ENCODE data around the gene COL24A1.

Gene COL24A1

DNA sequence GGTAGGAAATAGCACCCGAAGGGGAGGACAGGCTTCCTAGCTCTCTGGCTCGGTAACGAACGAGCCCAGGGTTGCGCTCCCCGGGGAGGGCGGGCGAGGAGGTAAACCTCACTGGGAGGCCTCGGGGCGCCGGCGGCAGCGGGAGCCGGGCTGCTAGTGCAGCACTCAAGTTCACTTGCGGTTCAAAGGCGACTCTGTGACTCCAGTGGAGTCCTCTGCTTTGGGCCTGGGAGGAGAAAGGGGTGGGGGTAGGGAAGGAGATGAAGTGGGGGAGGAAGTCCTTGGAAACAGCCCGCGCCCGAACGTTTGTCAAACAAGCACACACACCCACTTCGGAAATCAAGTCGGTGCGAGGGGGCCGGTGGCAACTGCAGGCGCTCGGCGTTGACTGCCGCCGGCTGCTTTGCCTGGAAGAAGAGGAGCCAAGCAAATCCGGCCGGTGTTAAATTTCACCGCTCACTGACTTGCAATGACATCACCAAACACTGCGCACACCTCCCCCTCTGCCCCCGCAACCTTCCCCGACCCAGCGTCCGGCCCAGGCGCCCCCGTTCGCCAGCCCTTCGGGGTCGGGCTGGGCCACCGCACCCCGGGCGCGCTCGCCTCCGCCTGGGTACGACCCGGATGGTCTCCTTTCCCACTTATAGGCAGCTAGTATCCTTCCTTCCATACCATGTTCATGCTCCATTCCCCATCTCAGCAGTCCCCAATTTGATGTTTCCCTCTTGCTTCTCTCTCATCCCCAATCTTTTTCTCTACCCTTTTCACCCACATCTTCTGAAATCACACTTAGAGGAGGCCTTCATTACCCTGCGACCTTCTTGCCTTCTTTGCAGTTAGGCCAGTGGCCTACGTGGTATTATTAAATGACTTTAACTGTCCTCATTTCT is at the start of gene COL24A1:
COL24A1 (minus strand) TSS at position 207 of the 890 bp plus-strand sequence. CDS start 376 bp downstream, outside the sequence.
- DNase-seq = no peak

DNA sequence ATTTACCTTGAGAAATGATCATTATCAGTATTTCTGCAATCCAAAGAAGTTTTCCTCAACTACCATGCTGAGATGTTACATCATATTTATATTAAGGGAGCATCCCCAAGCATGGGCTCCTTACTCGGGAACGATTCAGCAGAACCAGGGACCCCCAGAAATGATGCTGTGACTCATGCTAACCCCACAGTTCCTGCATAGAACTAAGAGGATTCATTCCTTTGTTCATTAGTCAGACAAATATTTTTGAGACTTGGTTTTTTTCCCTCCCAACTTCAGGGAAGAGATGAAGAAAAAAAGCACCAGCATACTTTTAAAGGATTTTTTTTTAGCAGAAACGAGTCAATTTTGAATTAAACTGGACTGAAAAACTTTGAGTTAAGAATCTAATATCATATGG is 49.2 kb upstream of the COL24A1 start:
- no peak for DNase-seq

DNA sequence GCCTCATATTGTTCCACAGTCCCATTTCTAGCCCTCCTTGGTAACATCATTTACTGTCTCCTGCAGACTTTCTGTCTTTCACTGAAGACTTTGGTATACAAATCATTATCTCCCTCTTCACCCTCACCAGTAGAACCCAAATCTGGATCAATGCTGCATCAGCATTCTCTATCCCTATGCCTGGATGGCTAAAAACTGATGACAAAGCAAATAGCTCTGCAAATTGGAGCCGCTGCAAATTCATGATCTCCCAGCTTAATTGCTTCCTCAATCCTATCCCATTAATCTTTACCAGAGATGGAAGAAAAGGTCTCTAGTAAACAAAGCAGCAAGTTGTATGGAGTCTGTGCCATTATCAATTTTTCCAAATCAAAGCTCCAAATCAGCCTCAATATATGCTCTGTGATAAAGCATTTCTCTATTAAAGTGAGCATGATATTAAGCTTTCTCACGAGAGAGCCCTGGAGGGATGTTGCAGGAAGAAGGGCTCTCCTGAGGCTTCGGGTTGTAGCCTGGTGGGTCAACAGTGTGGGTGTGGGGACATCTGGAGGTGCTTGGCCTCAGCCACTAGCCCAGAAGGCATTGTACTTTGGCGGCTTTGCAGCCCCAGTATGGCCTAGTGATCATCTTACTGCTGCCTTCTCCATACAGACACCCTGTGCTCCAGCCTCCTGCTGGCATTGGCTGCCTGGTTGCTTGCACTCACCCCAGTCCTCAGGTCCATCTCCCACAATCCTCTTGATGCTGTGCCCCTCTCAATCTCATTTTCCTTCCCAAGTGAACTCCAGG is 46.2 kb upstream of the COL24A1 start:
- DNase-seq = no peak

DNA sequence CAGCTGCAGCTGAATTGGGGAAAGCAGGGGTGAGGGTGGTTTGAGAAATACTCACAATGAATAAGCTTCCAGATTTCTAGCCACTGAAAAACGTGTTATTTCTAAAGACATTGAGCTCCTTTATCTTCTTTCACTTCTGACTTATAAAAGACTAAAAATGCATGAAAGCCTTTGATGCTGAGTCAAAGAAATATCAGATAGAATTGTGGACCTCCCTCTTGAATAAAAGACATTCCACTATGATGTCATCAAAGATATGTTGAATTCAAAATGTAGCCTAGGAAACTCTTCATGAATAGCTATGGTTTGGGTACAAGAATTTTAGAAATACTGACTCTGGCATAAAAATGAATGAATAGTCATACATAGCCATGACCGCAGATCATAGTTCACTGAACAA is 44.7 kb upstream of the COL24A1 start:
- no peak for DNase-seq

DNA sequence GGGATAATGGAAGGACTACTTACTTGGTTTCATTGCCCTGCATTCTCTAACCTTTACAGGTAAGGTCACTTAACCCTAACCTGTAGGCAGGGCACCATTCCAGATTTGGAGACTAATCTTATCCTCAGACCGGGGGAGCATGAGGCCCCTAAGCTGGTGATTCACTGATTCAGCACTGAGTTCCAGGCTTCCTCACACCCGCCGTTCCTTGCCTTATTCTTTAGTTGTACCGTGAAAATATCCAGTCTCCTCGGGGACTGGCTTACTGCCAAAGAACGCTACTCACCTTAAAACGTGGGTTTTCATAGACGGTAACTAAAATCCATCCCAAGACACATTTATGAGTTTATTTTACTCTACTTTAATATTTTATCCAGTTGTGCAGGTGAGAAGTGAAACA is 44.3 kb upstream of the COL24A1 start:
- no peak for DNase-seq

DNA sequence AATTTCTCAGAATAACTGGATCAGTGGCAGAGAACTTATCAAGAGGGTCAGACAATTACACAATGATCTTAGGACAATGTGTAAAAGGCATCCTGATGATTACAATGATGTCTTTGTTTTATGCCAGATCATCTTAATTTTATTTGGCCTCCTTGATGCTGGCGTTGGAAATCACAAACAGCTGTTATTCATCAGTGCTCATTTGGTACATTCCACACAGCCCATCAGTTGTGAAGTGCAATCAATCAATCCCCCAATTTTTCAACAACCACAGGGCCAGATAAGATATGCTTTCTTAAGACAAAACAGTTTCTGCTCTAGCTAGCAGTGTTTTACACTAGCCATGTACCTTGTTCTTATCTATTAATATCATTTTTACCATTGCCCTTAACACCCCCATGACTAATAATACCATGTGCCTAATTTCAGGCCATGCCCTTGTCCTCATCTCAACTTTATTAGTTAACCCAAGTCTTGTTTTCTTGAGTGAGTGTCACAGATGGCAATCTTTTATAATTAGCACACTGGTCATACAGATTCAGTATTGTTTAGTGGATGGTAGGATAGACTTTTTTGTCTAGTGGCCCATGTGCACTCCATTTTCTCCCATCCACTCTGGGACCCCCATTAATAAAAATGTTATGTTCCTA is 40.8 kb upstream of the COL24A1 start:
- no peak for DNase-seq

DNA sequence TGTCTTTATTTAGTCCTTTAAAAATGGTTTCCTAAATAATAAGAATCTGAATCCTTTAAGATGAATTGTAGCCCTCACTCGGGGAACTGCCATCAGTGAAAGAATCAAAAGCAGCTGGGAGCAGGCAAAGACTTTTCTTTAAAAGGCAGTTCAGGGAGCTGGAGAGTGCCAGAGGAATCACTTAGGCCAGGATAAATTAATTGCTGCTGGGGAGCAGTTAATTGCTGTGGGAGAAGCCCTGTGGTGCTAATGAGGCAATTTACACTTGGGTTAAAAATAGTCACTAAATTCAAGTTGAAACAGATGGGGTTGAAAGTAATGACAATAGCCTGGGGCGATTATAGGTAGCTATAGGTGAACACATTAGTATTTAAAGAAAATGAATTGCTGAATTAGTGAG is 38.7 kb upstream of the COL24A1 start:
- no peak for DNase-seq

DNA sequence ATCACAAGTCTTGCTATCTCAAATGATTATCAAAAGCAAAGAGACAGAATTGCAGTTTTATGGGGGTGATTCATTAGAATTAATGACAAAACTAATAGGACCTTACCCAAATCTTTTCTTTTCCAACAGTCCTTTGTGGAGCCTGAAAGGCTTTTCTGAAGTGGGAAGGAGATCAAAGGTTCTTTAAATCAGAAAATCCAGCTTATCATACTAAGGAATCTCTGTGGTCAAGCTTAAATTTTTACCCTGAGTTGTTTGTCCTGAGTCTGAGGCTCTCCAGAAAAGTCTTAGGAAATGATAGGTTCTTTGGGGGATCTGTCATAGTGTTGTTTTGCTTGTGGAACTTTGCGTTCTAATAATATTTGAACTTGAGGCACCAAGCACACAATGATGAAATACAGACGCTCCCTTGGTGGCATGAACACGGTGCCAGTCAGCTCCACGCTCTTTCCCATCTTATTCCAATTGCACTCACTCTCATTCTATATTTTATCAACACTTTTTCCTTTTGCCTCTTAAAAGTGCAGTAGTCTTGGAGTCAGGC is 38.0 kb upstream of the COL24A1 start:
- no peak for DNase-seq

DNA sequence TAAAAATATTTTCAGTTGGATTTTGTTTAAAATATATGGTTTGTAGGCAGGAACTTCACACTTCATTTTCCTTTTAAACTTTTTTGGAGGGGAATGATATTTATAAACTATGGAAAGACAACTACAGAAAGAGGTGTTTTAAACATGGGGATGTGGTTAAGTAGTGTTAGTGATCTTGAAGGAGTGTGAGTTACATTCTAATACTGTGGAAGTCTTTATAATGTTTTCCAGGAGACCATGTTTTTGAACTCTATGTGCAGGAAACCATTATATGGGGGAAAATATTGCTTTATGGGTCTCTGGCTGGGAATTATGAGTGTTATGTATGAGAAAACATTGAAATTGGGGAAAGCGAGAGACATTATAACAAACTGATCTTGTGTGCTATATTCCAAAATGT is 35.8 kb upstream of the COL24A1 start:
- no peak for DNase-seq

DNA sequence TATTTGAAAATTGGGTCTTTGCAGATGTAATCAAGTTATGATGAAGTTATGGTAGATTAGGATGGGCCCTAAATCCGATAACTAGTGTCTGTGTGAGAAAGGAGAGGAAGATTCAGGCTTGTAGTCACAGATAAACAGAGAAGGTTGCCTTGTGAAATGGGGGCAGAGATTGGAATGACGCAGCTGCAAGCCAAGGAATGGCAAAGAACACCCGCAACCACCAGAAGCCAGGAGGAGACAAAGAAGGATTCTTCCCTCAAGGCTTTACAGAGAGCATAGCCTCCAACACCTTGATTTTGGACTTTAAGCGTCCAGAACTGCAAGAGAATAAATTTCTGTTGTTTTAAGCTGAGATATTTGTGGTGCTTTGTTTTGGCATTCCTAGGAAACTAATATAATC is 35.4 kb upstream of the COL24A1 start:
- no peak for DNase-seq

DNA sequence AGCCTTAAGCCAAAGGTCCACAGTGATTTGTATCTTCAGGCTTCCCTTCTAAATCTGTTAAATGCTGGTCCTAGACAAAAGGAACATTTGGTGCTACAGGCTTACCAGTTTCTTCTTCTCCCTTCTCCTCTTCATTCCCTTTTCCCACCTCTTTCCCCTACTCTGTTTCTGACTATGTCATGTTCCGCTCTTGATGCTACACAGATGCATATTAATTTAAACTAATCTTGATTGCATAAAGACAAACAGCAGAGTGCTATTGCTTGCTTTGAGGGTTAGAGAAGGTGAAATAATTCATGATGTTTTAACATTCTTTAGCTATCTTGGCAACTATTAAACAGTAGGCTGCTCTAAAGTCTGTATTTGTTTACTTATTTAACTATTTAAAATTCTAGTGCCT is 34.3 kb upstream of the COL24A1 start:
- DNase-seq = no peak

DNA sequence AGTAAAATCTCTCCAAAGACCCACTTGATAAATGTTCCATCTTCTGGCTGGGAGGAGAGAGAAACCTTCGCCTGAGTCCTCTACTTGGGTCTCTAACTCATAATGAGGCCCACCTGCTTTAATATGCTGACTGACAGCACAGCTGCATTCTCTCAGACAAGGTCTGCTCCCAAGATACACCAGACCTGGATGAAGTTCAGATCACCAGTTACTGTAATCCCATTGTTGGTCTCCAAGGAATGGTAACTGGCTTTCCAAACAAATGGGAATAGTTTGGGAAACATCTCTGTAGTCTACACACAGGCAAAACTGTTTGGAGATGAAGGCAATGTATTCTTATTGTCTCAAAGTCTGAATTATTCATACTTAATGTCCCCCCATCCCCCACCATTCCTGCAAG is 27.9 kb upstream of the COL24A1 start:
- no peak for DNase-seq

DNA sequence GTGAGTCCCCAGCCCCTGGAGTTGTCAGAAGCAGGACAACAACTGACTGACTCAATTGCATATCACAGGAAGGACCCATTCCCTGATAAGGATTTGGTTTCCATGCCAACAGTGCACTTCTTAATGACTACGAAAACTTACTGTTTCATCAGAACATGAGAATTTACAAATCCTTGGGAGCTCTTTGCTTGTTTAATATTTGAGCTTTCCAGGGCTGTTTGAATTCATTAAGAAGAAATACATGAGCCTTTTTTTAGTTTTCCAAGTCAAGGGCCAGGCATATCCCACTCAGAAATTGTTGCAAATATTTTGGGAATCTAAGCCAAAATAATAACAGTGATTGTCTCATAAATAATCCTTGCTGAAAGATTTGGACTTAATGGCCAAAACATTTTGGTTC is 27.2 kb upstream of the COL24A1 start:
- no peak for DNase-seq

DNA sequence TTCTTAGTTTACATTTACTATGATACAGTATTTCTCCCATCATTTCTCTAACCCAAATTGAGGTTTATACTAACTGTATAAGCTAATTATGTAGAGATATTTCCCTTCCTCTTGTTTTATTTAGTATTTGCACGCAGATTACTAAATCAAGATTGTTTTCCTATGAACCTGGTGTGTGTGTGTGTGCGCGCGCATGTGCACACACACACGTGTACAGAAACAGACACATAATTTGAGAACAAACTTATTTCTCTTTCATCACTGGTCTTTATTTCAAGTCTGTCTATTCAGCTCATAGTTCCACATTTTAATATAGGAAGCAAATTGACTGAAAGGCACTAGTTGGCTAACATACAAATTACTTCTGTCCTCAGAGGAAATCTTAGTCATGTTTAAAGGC is 19.7 kb upstream of the COL24A1 start:
- no peak for DNase-seq

DNA sequence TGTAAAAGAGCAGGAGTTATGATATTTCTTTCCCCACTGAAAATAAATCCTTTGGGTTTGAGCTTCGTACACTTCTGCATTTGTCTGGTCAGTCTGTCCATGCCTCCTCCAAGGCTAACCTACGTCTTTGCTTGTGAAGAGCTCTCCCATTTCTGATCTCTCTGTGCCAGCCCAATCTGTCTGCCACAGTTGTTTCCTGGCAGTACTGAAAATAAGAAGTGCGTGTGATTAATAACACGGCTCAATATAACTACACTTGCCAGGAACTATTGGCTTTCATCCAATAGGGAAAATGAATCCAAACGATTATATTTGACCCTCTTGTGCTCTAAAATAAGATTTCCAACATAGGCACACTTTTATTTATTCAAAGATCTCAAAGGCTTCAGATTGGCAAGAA is 19.2 kb upstream of the COL24A1 start:
- DNase-seq = no peak

DNA sequence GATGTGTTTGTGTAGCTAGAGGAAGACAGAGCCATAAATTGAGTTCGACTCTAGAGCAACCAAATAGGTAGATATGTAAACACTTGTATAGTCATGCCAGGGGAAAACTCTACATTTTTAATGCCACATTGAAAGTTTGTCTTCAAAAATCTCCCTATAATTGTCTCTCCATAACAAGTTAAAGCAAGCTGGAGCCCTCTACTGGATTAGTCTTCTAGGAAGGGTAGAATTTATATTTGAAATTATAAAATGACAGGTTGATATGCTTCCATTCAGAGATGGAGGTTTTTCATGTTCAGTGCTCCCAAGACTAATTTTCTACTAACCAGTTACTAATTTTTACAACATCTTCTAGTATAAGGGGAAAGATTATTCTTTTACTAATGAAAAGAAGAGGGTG is 13.1 kb upstream of the COL24A1 start:
- no peak for DNase-seq

DNA sequence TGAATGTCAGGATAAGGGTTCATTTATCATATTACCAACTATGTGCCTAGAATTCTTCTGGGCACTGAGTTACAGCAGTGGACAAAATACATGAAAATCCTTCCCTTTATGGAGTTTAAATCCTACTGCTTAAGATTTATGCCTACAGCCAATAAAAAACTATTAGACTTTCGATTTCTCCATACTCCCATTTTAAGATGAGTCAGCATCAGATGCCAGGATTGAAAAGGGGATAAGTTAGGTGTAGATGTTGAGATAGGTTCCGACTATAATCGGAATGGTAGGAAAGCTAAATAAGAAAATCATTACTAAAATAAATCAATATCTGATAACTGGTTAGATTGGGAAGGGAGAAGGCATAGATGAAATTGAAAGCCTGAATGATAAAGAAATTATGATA is 3.2 kb upstream of the COL24A1 start:
- no peak for DNase-seq

DNA sequence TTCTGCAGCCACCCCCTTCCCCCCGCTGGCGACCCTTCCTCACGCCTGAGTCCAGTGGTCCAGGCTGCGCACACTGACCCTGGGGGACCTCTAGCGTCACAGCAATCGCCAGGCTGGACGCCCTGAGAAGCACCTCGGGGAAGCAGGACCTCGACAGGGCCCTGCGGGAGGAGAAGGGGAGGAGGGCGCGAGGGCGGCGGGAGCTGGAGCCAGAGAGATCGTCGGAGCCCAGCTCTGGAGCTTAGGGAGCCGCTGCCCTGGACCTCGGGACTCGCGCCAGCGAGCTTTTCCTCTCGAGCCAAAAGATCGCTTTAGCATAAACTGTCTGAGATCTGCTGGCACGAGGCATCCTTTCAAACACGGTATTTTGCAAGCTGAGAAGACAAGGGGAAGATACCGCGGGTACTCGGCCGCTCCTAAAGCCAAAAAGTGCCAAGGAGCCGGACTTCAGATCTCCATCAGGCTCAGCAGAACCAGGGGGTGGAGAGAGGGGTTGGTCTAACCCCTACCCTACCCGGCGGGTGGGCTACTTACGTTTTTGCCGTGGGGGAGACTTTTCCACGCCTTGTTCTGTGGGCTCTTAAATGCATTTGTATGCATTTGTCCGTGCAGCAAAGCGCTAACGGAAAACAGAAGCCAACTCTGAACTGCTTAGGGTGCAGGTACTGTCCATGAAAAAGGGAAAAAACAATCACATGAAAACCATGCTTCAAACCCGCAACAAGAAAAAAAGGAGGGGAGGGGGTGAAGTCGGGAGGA is 586 bp downstream of the COL24A1 start:
- DNase-seq = no peak

DNA sequence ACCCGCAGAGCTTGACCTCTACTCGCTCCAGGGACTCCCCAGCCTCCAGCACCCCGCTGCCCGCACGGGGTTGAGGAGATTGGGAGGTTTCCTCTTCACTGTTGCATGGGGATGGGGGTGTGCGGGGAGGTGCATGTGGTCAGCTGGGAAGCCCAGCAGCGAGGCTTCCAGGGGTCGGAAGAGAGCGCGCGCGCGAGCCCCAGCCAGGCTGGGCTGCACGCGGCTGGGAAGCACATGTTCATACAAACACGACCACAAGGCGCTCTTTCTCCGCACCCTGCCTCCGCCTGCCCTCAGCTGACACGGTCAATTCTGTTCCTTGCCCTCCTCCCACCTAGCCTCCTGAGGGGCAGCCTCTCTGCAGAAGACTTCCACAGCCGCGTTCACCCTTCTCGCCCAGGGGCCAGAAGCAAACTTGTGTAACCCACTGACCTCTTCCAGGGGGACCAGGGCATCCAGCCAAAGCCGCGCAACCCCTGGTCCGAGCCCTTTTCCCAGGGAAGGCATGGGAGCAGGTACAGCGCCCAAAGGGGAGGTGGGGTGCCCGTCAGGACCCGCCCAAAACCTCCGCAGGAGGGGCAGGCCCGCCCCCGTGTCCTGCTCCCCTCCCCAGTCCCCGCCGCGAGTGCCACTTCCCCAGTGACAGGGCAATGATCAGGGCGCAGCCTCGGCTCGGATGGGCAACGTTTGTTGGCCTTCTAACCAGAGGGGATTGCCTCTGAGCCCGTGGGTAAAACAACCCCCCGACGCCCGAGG is 1.3 kb downstream of the COL24A1 start:
- no peak for DNase-seq

DNA sequence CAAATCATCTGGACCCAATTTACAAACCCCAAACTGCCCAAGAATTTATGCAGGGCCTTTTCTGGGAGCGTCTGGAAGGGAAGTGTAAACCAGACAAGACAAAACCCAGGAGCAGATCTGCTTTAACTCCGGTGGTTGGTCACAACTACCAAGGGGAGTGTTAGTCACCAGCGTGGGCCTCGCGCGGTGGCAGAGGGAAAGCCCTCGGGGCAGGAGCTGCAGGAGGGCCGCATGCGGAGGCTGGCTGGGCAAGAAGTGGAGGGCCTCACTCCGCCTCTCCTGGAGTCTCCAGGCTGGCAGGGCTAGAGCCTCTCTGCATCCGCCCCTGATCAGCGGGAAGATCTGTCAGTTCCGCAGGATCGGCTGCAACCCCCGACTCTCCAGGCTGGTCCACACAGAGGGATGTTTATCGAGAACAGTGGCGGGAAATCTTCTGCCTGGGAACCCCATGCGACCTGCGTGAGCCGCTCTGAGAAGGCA is 2.0 kb downstream of the COL24A1 start:
- DNase-seq = no peak

DNA sequence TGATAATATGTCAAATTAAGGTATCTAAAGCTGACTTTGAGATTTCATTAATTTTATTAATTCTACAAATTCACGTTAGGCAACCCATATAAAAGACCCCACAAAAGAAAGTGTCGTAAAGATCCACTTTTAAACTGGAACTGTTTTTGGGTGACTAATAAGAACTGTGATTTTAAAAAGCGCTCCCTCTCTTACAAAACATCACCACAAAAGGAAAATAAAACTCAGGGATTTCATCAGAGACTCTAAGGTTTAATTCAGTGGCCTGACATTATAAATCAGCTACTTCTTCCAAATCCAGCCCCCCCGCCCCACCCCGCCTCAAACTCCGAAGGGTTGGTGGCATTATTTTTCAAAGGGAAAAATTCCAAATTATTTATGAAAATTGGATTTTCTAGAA is 2.7 kb downstream of the COL24A1 start:
- no peak for DNase-seq

DNA sequence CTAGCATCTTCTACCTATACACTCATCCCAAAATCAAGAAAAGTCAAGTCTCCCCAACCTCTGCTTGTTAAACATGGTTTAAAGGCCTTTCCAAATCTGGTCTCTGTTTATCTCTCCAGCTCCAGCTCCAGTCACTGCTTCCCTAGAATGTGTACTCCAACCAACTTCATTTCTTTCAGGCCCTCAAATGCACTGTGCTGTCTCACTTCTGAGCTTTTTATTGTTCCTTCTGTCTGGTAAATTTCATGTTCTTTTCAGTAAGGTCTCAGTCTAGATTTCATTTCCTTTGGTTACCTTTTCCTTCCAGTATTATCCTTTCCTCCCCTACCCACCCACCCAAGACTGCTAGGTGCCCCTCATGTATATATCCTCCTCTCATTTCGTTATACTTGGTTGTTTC is 3.7 kb downstream of the COL24A1 start:
- no peak for DNase-seq
